HuH-7.5 (cell line): ENCODE measurements around the gene CLTA.
"Not testable (repeated sequence)": the region's sequence is repeated elsewhere in the genome, so short reads cannot be mapped to it uniquely, and the experiment has no call there.

Experiments
- DNase-seq: peaks from one replicate; pipeline ENCODE4 v3.0.0; 2011; ENCODE audit warnings: low spot score

The CLTA gene

GRCh38 chr9:36158917-36159316, 31.8 kb upstream of the CLTA start:
- DNase-seq, result no peak

GRCh38 chr9:36159509-36159908, 31.2 kb upstream of the CLTA start:
- not testable (repeated sequence) for DNase-seq

GRCh38 chr9:36160126-36160525, 30.6 kb upstream of the CLTA start:
- not testable (repeated sequence) for DNase-seq

GRCh38 chr9:36161187-36161586, 29.5 kb upstream of the CLTA start:
- DNase-seq, result no peak

DNA sequence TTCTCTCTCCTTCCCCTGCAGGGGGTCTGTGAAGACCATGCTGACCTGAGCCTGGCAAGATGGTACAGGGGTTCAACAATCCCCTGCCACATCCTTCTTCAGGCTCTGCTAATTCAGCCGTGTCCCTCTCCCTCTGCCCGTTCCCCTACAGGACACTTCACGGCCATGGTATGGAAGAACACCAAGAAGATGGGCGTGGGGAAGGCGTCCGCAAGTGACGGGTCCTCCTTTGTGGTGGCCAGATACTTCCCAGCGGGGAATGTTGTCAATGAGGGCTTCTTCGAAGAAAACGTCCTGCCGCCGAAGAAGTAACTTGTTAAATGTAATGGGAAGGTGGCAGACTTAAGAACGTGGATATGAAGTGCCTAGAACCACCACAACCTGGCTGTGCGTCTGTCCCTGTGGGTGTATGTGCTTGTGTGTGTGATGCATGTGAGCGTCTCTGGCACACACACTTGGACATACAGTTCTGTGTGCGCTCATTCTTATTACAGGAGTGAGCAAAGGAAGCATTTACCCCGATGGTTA, 28.4 kb upstream of the CLTA start:
- DNase-seq, result no peak

GRCh38 chr9:36163049-36163785, 27.5 kb upstream of the CLTA start:
- DNase-seq, result no peak

GRCh38 chr9:36163786-36164170, 26.9 kb upstream of the CLTA start:
- no peak for DNase-seq

DNA sequence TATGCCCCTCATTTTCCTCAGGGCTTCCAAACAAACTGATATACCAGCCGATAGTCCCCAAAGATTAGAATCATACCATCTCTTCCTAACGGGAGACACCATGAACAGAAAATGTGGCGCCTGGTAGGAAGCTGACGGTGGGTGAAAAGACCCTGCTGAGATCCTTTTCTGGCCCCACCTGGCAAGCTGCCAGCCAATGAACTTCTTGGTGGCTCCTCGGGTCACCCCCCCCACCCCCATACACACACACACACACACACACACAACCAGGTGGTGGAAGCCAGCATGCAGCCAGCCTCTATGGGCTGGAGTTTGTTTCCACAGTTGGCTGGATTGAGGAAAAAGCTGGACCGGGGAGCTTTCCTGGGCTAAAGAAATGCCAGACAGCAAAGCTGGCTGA, 26.3 kb upstream of the CLTA start:
- no peak for DNase-seq

DNA sequence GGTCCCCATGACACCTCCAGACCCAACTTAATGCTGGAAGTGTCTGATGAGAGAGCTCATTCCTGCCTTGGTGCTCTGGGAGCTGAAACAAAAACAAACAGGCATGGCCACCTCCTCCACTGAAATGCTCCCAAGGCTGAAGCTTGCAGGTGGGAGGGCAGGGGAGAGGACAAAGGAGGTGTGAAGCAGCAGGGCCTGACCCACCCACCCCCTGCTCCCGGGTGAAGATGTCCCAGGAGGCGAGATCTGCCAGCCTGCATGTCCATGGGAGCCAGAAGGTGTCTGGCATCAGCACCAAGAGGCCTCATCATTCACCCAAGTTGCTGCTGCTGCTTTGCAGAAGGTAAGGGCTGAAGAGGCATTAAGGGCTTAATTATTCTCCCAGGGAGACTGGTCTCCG, 25.7 kb upstream of the CLTA start:
- DNase-seq, result no peak

DNA sequence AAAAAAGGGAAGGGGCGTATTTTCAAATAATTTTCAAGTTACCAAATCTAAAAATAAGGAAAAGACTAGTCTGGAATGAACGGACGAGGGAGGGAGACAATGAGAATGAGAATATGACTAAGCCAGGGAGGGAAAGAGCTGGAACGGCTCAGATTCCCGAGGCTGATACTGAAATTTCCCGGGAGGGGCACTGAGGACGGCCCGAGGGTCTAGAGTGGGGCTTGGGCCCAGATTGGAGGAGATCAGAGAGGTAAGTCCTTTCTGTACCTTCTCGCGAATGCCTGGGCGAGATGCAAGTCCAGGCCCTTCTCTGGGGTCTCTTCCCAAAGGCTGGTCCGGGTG, 24.9 kb upstream of the CLTA start:
- DNase-seq, result no peak

DNA sequence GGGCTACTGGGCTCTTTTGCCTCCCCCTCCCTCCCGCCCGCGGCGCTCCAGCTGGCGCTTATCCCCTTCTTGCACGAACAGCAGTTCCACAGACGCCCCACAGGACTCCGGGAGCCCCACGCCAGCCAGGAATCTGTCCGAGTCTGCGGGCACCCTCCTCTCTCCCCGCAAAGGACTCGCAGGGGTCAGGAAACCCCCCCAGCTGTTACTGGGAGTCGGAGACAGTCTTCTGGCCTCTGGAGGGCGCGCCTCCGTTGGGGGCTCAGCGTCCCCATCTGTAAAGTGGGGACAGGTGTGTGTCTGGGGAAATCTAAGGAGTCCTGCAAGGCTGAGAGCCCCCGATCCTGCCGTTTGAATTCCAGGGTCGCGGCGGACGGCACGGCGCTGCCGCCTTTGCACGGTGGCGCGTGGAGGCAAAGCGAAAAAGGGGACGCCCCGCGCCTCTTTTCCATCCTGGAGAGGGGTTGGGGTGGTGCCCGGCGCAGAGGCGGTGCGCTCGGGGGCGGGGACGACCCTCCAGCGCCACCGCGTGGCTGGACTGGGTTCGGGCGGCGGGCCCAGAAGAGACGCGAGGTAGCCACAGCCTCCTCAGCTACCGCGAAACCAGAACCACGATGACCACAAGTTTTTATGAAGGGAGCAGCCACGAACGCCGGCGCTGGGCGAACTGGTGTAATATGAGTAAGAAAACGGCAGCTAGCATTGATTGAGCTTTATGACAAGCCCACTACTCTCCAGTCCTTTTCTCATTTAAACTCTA, 24.4 kb upstream of the CLTA start:
- peak; percentile 89 for DNase-seq

GRCh38 chr9:36169166-36169565, 21.6 kb upstream of the CLTA start, which contains the start of gene CCIN:
TSS of gene CCIN (plus strand) at chr9:36169388. CDS start at chr9:36169503, 115 bp downstream.
- no peak for DNase-seq

DNA sequence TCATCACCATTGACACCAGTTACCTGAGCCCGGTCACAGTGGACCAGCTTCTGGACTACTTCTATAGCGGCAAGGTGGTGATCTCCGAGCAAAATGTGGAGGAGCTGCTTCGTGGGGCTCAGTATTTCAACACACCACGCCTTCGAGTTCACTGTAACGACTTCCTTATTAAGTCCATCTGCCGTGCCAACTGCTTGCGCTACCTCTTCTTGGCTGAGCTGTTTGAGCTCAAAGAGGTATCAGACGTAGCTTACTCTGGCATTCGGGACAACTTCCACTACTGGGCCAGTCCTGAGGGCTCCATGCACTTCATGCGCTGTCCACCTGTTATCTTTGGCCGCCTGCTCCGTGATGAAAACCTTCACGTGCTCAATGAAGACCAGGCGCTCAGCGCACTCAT, 21.0 kb upstream of the CLTA start:
- no peak for DNase-seq

DNA sequence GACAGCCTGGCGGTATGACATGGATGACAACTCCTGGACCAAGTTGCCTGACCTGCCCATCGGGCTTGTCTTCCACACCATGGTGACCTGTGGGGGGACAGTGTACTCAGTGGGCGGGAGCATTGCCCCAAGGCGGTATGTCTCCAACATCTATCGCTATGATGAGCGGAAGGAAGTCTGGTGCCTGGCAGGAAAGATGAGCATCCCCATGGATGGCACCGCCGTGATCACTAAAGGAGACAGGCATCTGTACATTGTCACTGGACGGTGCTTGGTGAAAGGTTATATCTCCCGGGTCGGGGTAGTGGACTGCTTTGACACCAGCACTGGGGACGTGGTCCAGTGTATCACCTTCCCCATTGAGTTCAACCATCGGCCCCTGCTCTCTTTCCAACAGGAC, 20.2 kb upstream of the CLTA start:
- no peak for DNase-seq

- DNase-seq, result no peak
These were observed 16.9 kb upstream of the CLTA start for GRCh38 chr9:36173861-36174260.

- no peak for DNase-seq
These were observed 16.4 kb upstream of the CLTA start for GRCh38 chr9:36174271-36174670.

DNA sequence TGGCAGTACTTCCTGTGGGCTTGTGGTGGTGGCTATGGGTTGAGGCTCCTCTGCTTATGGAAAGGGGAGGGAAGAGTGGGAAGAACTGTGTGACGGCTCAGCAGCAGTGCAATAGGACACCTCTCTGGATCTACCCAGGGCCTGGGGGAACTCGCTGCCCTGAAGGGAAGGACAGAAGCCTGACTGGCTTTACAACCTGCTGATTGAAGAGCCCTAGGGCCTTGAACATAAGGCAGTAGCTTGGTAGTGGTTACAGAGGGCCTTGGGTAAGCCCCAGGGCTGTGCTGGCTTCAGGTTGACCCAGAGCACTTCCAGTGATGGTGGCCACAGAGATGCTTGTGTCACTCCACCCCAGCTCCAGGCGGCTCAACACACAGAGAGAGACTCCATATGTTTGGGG, 16.0 kb upstream of the CLTA start:
- no peak for DNase-seq

- not testable (repeated sequence) for DNase-seq
These were observed 15.5 kb upstream of the CLTA start for GRCh38 chr9:36175209-36175608.

DNA sequence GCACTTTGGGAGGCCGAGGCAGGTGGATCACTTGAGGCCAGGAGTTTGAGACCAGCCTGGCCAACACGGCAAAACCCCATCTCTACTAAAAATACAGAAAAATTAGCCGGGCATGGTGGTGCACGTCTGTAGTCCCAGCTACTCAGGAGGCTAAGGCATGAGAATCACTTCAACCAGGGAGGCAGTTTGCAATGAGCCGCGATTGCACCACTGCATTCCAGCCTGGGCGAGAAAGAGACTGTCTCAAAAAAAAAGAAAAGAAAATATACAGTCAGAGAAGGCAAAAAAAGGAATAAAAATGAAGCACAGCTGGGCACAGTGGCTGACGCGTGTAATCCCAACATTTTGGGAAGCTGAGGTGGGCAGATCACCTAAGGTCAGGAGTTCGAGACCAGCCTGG, 14.2 kb upstream of the CLTA start:
- not testable (repeated sequence) for DNase-seq

- no peak for DNase-seq
These were observed 13.2 kb upstream of the CLTA start for GRCh38 chr9:36177571-36177970.

GRCh38 chr9:36180243-36180642, 10.5 kb upstream of the CLTA start:
- not testable (repeated sequence) for DNase-seq

DNA sequence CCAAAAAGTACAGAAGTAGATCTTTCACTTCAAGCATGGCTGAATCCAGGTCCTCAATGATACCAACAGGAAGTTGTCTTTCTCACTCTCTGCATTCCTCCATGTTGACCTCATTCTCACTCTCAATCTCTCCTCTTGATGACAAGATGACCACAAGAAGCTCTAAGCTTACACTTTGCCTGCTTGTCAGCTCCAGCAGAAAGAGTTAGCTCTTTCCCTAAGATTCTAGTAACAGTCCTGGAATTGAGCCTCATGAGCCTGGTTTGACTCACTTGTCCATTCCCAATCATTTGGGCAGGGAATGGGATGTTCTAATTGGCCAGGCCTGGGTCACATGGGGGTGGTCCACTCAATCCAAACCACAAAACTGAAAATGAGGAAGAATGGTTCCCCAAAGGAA, 3.3 kb upstream of the CLTA start:
- no peak for DNase-seq

- DNase-seq, result no peak
These were observed 2.5 kb upstream of the CLTA start for GRCh38 chr9:36188212-36188611.

GRCh38 chr9:36189976-36190375, 745 bp upstream of the CLTA start:
- no peak for DNase-seq
